K562 (cell line): ENCODE data around the gene NPDC1. TPM values are rescaled to one million over a fixed set of nuclear protein-coding genes. Genes with fewer than 3 reads are reported as not detected.
A peak's percentile ranks its signal among the peaks of the same experiment; 100 is the strongest.

Experiments used
- CTBP1 ChIP-seq: fragments of 450-650 bp; IDR thresholded peaks from 2 replicates; pipeline ENCODE4 v1.6.1; 2016; ENCODE audit warnings: borderline replicate concordance
- HNRNPH1 ChIP-seq: fragments of 200-400 bp; formaldehyde crosslinking; optimal IDR thresholded peaks from 2 replicates; pipeline ENCODE3; 2017; ENCODE audit warnings: low read depth, mild to moderate bottlenecking, low read length, moderate library complexity
- IRF9 ChIP-seq: fragments of 450-650 bp; IDR thresholded peaks from 2 replicates; pipeline ENCODE4 v1.6.1; 2016; ENCODE audit warnings: missing biosample characterization, missing genetic modification characterization
- NCOR1 ChIP-seq: fragments of 450-650 bp; IDR thresholded peaks from 2 replicates; pipeline ENCODE4 v1.6.1; 2016; ENCODE audit warnings: mild to moderate bottlenecking, moderate library complexity
- PHTF2 ChIP-seq: fragments of 250-450 bp; sonication (Bioruptor Pico); IDR thresholded peaks from 2 replicates; pipeline ENCODE4 v1.5.0; 2021; ENCODE audit warnings: mild to moderate bottlenecking
- RERE ChIP-seq: sonication (generic); formaldehyde crosslinking; IDR thresholded peaks from 2 replicates; pipeline ENCODE4 v1.8.0; 2023; ENCODE audit warnings: missing genetic modification reagents, mild to moderate bottlenecking, borderline replicate concordance
- SFPQ ChIP-seq: fragments of 200-400 bp; formaldehyde crosslinking; IDR thresholded peaks from 2 replicates; pipeline ENCODE4 v1.6.1; 2017; ENCODE audit warnings: mild to moderate bottlenecking, low read depth, low read length, moderate library complexity
- TOE1 ChIP-seq, 2 experiments: fragments of 450-650 bp in 1 of 2; sonication (generic) in 1 of 2; formaldehyde crosslinking in 1 of 2; IDR thresholded peaks; 2 replicates each; pipeline versions ENCODE4 v1.7.1 to v1.8.0; 2016 to 2022; ENCODE audit warnings: borderline replicate concordance in 2 of 2, mild to moderate bottlenecking in 2 of 2, antibody characterized with exemption in 1 of 2, inconsistent platforms in 1 of 2, low read depth in 1 of 2, missing genetic modification reagents in 1 of 2, moderate library complexity in 1 of 2
- ZBTB26 ChIP-seq: fragments of 450-650 bp; formaldehyde crosslinking; IDR thresholded peaks from 2 replicates; pipeline ENCODE4 v1.4.0; 2022; ENCODE audit warnings: missing genetic modification characterization
- ZNF184 ChIP-seq: sonication (generic); formaldehyde crosslinking; IDR thresholded peaks from 2 replicates; pipeline ENCODE4 v1.5.0; 2020; ENCODE audit warnings: missing genetic modification reagents
- ZNF354B ChIP-seq: fragments of 250-450 bp; sonication (Bioruptor Pico); IDR thresholded peaks from 2 replicates; pipeline ENCODE4 v1.4.0; 2020
- ZNF518B ChIP-seq: fragments of 250-450 bp; sonication (Bioruptor Pico); IDR thresholded peaks from 2 replicates; pipeline ENCODE4 v1.5.0; 2021; ENCODE audit warnings: mild to moderate bottlenecking, moderate library complexity
- polyA plus RNA-seq, 8 experiments: library from polyadenylated mRNA; depleted of rRNA in 4 of 8; stranded (reverse) in 5 of 8; unstranded in 3 of 8; fragments of >200 nt; fragmentation: Nextera tagmentation in 2 of 8; fragmentation: Illumina TruSeq in 1 of 8; extraction: Ambion mirVana in 2 of 8; extraction: Trizol in 1 of 8; gene quantifications; 2 replicates each; pipeline versions ENCODE4 v1.2.1 to v1.2.3, GENCODE V29; 2011 to 2014; ENCODE audit warnings: inconsistent platforms in 1 of 8, missing spikeins in 1 of 8
- total RNA-seq, 7 experiments: library from RNA; depleted of rRNA in 6 of 7; stranded (reverse); fragments of >200 nt in 6 of 7; fragmentation: Illumina TruSeq in 2 of 7; extraction: Trizol in 2 of 7; gene quantifications; 2 replicates each; pipeline versions ENCODE4 v1.2.1 to v1.2.3, GENCODE V29; 2011 to 2021; ENCODE audit warnings: low replicate concordance in 1 of 7

NPDC1 gene
- total and polyA plus RNA-seq, 9 of the 15 experiments (the other 6 are each of a cell fraction or from before 2014, with no cell fraction given), result 0.06 to 2.1 (median 0.53) TPM; not detected in 3

GRCh38 chr9:137049544-137050449, 3.8 kb upstream of the NPDC1 start (continued):
- TF ChIP-seq ZNF518B (no peak), TOE1 (IDR thresholded peaks at IDR 0.05; ENCODE audit: borderline replicate concordance) (no peak), TOE1 (CRISPR knock-in tag; IDR thresholded peaks at IDR 0.05; ENCODE audit: borderline replicate concordance, low read depth) (no peak), PHTF2 (CRISPR knock-in tag) (no peak), ZNF184 (no peak), ZBTB26 (no peak), ZNF354B (CRISPR knock-in tag) (no peak), NCOR1 (no peak), CTBP1 (peak; percentile 44; the same call in 1 of the 2 replicates), RERE (CRISPR knock-in tag) (no peak), IRF9 (no peak), HNRNPH1 (no peak), SFPQ (no peak)
